GM21737 (cell line): ENCODE results near the gene WHRN.

ENCODE experiments used
- ATAC-seq: cut with Tn5 transposase; IDR thresholded peaks from one replicate; pipeline ENCODE4 v1.9.1; 2021; ENCODE audit warnings: mild to moderate bottlenecking, moderate library complexity; ENCODE audit not compliant: unreplicated experiment

The WHRN gene

GRCh38 chr9:114505187-114506081, at the start of gene WHRN:
Gene WHRN, minus strand, starts transcription at chr9:114505473. Its CDS starts 672 bp downstream, at chr9:114504801.
- ATAC-seq = peak; percentile 62

DNA sequence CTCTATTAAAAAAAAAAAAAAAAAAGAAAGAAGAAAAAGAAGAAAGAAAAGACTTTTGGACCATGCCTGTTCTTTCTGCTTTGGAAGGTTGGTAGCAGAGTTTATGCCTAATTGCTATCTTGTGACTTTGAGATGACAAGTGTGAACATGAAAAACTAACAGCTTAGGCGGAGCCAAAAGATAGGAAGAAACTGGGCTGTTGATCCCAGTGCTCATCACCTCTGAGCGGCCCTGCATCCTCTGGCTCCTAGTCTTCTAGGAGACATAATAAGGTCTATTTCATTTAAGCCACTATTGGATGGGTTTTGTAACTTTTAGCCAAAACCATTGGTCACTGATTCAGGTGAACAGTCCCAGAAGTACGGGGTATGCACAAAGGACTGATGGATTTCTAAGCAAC, 47.9 kb upstream of the WHRN start:
- no peak for ATAC-seq

DNA sequence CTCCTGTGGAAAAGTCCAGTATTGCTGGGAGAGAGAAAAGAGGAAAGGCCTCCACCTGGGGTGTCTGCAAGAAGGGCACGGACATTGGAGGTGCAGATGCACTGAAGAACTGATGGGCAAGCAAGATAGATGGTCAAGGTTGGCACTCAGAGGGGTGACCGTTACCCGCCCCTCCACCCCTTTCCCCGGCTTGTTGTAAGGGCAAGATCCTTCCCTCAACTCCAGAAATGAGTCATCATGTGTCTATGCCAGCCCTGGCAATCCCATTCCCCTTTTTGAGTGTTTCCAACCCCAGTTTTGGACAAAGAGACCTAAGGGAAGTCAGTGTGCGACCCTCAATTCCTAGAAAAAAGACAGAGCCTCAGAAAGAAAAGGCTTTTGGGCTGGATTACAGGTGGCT, 47.4 kb upstream of the WHRN start:
- no peak for ATAC-seq

DNA sequence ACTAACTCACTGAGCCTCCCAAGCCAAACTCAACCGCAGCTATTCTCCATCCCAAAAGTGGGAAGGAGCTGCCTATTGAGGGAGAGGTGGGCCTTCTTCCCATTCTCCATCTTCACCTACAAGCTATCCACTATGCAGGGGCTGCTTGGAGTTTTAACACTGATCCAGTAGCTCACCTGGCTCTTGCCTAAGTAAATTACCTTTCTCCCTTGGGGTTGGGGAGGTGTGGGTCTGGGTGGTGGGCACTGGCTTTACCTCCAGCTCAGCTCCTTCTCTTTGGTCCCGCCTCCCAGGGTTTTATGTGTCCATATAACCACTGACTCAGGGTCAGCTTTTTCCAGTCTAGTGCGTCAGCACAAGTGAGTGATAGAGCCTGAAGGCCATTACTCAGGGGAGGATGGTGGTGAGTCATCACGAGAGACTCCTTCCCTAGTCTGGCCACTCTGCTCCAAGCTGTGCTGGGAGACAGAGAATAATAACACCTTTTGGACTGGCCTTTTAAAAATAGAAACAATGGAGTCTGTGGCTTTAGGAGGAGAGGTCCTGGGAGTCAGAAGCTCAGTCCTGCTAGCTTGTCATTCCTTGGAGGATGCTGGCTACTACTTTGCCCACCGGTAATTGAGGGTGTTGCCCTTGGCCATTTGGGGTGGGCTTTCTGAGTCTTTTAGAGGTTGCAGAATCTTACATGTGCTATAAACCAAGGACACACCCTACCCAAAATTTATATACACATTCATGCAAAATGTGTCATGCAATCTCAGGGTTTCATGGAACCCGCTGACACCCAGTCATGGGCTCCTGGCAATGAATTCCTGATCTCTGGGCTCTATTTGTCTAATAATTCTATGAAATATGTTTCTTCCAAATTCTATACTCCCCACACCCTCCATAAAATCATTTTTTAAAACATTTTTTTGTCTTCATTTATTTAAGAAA, 46.7 kb upstream of the WHRN start:
- ATAC-seq = no peak

- no peak for ATAC-seq
Observed at GRCh38 chr9:114549697-114550330, 44.5 kb upstream of the WHRN start.

GRCh38 chr9:114546851-114547250, 41.6 kb upstream of the WHRN start:
- no peak for ATAC-seq

DNA sequence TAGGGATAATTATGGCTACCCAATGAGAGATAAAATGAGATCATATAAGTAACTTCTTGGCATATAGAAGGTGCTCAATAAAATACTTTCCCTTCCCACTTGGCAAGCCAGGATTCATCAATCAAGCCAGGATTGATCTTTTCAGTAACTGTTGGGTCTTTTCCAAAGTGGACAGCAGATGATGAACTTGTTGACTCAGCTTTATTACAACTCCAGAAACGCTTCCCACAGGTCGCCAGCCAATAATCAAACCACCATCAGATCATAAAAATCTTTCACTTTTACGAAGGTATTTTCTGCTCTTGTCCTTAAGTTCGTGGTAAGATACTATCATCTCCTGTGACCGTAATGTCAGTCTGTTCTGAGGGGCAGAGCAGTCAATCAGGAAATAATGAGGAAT, 39.8 kb upstream of the WHRN start:
- ATAC-seq = no peak

DNA sequence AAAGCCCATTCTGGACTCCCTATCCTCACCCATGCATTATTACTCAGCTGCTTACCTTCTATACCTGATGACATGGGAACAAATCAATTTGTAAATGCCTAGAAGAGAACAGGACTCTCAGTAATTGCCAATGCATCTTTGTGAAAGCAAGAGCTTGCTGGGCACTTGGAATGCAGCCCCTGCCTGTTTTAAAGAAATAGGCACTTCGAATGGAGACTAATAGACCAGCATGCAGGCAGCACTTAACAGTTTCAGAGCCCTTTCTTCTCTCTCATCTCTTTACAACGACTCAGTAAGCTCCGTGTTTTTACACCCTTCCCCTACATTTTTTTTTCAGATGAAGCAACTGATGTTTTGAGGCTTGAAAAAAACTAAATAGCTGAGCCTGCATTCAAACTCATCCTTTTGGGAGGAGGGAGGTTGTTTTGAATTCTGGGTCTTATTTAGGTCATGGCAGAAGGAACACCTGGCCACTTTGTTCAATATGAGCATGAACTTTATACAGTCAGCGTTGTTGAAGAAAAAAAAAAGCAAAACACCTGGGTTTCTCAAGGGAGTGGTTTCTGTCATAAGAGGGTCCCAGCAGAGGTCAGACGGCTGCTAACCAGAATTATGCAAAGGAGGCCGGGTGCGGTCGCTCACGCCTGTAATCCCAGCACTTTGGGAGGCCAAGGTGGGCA, 34.6 kb upstream of the WHRN start:
- no peak for ATAC-seq

GRCh38 chr9:114538241-114538640, 33.0 kb upstream of the WHRN start:
- no peak for ATAC-seq

DNA sequence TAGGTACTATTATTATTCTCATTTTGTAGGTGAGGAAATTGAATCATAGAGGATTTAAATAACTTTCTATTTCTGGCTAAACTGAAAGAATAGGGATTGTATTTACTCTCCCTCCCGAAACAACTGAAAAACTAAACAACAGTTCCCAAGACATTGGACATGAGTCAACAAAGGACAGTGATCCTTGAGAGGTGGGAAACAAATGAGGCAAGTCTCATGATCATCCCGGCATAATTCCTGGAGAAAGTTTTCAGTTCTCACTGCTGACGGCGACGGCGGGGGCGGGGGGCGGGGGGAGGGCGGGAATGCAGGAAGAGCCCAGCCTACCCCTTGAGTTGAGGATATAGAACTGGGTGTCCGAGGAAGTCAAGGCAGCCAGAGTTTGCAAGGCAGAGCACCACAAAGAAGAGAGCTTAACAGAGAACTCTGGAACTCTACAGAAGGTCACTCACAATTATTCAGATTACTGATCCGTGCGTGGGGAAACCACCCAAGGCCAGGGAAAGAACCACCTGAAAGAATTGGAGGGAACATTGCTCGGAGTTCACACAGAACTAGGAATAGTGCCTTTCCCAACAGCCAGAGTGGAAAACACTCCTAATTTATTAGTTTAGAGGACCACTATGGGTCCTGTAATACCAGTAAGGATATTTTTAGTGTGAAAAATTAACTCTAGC, 27.4 kb upstream of the WHRN start:
- no peak for ATAC-seq

DNA sequence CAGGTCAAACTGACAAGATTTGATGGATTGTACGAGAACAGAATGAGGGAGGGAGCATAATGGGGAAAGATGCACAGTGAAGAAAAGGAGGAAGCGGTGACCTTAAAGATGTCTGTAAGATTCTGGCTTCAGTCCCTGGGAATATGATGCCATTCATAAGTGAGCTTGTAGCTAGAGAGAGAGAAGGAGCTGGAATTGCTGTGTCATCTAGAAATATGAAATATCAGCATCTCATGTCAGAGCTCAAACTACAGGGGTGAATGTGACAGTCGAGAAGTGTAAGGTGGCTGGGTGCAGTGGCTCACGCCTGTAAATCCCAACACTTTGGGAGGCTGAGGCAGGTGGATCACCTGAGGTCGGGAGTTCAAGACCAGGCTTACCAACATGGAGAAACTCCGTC, 24.0 kb upstream of the WHRN start:
- ATAC-seq = no peak

DNA sequence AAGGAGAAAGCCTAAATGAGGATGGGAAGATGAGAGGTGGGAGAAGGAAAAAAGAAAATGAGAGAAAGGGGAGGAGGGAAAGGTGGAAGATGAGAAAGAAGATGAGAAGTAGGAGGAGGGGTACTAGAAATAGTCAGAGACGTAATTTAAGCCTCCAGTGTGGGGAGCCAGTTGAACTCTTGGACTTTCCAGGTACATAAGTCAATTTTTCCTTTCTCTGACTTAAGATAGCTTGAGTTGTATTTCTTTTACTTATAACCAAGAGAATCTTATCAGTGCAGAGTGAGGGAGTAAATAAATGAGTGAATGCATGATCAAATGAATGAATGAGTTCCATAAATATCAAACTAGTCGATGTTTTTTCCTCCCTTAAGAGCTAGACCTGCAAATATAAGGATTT, 21.5 kb upstream of the WHRN start:
- no peak for ATAC-seq

- ATAC-seq = no peak
Observed at GRCh38 chr9:114525513-114525912, 20.2 kb upstream of the WHRN start.

- ATAC-seq = no peak
Observed at GRCh38 chr9:114524247-114524681, 19.0 kb upstream of the WHRN start.

GRCh38 chr9:114522847-114523246, 17.6 kb upstream of the WHRN start:
- ATAC-seq = no peak

- ATAC-seq = no peak
Observed at GRCh38 chr9:114522286-114522685, 17.0 kb upstream of the WHRN start.

GRCh38 chr9:114521846-114522245, 16.6 kb upstream of the WHRN start:
- no peak for ATAC-seq

GRCh38 chr9:114518599-114519022, 13.3 kb upstream of the WHRN start:
- no peak for ATAC-seq

DNA sequence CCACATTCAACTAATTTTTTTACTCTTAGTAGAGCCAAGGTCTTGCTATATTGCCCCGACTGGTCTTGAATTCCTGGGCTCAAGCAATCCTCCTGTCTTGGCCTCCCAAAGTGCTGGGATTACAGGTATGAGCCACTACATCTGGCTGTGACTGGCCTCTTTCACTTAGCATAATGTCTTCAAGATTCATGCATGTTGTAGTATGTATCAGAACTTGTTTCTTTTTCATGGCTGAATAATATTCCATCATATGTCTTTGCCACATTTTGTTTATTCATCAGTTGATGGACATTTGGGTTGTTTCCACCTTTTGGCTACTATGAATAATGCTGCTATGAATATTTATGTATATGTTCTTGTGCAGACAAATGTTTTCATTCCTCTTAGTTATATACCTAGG, 12.8 kb upstream of the WHRN start:
- no peak for ATAC-seq

- no peak for ATAC-seq
Observed at GRCh38 chr9:114516913-114517312, 11.6 kb upstream of the WHRN start.
